H4 (cell line): ENCODE data around the gene PLPPR3. TPM values are rescaled to one million over a fixed set of nuclear protein-coding genes. Genes with fewer than 3 reads are reported as not detected.

ENCODE experiments used
- DNase-seq: peaks from one replicate; pipeline ENCODE4 v3.0.0-alpha.2; 2015; ENCODE audit warnings: low spot score
- total RNA-seq: library from RNA; depleted of rRNA; stranded (reverse); fragments of >200 nt; shearing (Covaris generic); gene quantifications from 2 replicates; pipeline ENCODE4 v1.2.3, GENCODE V29; 2014; rRNA removed

The PLPPR3 gene
- total RNA-seq, 1 experiment from 2014 or later: 0.14 TPM

DNA sequence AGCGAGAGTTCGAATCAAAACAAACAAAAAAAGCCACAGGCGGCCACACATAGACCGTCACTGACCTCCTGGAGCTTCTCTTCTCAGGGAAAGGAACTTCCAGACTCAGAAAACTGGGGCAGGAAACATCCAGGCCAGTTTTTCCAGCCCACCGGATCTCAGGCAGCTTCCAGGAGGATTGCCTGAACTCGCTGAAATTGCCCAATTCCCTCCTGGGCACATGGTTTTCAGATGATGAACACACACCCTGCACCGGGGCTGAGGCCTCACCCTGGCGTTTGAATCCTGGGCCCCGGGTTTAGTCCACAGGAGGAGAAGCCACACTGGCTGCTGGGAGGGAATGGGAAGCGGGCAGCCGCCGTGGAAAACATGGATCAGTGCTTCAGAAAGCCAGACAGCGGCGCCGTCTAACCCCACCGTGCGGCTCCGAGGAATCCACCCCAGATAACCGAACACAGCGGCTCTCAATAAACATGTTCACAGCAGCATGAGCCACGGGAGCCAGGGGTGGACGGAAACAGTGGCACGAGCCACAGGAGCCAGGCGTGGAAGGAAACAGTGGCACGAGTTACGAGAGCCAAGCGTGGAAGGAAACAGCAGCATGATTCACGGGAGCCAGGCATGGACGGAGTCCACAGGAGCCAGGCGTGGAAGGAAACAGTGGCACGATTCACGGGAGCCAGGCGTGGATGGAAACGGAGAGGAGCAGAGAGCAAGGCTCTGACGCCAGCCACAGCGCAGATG is 42.7 kb downstream of the PLPPR3 start:
- DNase-seq: peak; percentile 93

GRCh38 chr19:776549-776948 is 45.2 kb downstream of the PLPPR3 start:
- no peak for DNase-seq

DNA sequence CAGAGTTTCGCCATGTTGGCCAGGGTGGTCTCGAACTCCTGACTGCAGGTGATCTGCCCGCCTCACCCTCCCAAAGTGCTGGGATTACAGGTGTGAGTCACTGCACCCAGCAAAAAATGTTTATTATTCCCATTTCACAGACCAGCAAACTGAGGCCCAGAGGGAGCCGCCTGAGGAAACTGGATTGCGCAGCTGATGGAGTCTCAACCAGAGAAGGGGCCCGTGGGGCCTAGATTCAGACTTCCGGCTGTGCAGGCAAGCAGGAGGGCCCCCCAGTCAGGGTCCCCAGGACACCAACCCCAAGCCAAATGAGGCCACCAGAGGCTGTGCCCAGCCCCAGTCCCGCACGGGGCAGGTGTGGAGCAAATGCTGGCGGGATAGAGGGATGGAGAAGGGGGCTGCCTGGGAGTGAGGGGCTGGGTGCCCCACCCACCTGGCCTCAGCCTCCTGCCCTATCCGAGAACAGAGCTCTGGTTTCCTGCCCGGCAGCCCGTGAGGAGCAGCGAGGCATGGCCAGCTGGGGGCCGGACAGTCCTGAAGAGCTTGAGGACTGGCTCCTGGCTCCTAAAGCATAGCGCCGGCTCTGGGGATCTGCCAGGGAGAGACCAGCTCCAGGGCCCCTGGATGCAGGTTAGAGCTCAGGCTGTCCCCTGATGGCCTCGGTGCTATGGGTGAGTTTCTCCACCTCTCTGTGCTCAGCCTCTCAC is 48.9 kb downstream of the PLPPR3 start:
- DNase-seq: no peak

DNA sequence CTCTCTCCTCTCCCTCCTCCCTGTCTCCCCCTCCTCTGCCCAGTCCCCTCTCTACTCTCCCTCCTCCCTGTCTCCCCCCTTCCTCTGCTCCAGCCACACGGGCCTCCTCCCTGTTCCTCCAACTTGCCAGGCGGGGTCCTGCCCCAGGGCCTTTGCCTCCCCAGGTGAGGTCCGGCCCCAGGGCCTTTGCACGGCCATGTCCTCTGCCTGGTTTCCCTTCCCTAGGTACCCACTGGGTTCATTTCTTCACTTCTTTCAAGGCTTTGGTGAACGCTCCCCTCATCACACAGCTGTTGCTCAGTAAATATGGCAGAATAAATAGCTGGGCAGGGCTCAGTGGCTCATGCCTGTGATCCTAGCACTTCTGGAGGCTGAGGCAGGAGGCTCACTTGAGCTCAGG is 49.7 kb downstream of the PLPPR3 start:
- DNase-seq: no peak

DNA sequence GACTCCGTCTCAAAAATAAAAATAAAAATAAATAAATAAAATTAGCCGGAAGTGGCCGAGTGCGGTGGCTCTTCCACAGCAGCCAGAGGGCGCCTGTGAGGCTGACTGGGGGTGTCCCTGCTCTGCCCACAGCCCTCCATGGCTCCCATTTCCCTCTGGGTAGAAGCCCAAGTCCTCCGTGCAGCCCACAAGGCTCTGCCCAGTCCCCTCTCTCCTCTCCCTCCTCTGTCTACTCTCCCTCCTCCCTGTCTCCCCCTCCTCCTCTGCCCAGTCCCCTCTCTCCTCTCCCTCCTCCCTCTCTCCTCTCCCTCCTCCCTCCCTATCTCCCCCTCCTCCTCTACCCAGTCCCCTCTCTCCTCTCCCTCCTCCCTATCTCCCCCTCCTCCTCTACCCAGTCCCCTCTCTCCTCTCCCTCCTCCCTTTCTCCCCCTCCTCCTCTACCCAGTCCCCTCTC is 50.4 kb downstream of the PLPPR3 start:
- peak; percentile 67 for DNase-seq

DNA sequence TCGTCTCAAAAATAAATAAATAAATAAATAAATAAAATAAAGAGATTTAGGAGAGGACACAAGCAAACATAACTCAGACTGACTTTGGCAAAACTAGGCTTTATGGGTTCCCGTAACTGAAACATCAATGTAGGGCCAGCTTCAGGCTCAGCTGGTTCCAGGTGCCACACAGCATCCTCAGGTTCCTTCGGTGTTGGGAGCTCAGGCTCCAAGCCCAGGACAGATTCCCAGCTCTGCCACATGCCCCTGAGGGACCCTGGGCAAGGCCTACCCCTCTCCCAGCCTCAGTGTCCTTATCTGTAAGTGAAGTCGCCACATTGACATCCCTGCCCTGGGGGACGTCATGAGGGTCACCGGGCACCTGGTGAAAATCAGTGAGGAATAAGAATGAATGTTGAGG is 52.1 kb downstream of the PLPPR3 start:
- DNase-seq: no peak

DNA sequence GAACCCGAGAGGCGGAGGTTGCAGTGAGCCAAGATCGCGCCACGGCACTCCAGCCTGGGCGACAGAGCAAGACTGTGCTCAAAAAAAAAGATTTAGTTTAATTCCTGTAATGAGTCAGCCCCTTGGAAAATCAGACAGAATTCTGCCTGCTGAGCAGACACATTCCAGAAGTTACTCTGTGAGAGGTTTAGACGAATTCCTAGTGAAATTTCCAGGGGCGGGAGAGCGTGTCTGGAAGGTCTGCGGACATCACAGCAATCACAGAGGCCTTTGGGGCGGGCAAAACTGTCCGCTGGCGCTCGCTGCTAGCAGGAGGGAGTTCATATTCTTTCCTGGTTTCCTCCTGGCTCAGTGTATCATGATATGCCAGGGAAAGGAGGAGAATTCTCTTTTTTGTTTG is 53.3 kb downstream of the PLPPR3 start:
- DNase-seq: no peak

DNA sequence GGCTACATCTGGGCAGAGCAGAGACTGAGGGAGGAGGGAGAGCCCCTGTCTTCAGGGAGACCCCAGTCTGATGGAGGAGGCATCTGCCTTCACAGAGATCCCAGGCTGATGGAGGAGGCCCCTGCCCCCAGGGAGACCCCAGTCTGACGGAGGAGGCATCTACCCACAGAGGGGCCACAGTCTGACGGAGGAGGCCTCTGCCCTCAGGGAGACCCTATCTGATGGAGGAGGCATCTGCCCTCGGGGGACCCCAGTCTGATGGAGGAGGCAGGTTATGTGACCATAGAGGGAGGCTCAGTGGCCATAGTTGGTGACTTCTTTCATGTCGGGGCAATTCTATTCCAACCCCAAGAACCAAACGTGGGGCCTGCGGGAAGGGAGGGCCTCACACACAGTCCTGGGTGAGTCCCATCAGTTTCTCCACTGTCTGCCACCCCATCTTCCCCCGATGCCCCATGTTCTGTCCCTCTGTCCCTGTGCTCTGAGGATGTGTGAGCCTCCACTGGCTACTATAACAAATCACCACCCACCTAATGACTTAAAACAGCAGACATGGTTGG is 56.5 kb downstream of the PLPPR3 start:
- DNase-seq: no peak

GRCh38 chr19:764301-764700 is 57.5 kb downstream of the PLPPR3 start:
- DNase-seq: no peak

GRCh38 chr19:763869-764268 is 57.9 kb downstream of the PLPPR3 start:
- no peak for DNase-seq

DNA sequence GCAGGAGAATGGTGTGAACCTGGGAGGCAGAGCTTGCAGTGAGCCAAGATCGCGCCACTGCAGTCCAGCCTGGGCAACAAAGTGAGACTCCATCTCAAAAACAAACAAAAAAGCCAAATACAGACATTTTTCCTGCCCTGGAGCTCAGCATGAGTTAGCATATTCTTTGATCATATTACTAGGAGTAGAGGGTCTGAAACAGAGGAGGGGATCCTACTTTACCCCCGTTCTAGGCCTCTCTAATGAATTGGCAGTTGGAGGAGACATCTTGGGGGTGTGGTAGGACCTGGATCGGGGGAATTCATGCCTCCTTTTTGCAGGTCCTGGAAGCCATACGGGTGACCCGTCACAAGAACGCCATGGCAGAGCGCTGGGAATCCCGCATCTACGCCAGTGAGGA is 58.6 kb downstream of the PLPPR3 start:
- no peak for DNase-seq

Other genes with a start within 250 kb of the PLPPR3 start
- 587 and 617 TPM in 2 replicates for gene BSG, start 249.4 kb downstream of the PLPPR3 start, total RNA-seq
- gene HCN2, start 232.1 kb downstream of the PLPPR3 start, total RNA-seq: 4.5 and 4.6 TPM in 2 replicates
- 19.9 and 21.5 TPM in 2 replicates for gene POLRMT, start 188.4 kb downstream of the PLPPR3 start, total RNA-seq
- not detected in 2 replicates for gene FGF22, start 182.1 kb downstream of the PLPPR3 start, total RNA-seq
- gene RNF126, start 158.7 kb downstream of the PLPPR3 start, total RNA-seq: 23.8 and 27.4 TPM in 2 replicates
- 35.6 and 45.6 TPM in 2 replicates for gene FSTL3, start 145.6 kb downstream of the PLPPR3 start, total RNA-seq
- not detected in 2 replicates for gene PRSS57, start 126.5 kb downstream of the PLPPR3 start, total RNA-seq
- 3.7 and 5.8 TPM in 2 replicates for gene PALM, start 113.0 kb downstream of the PLPPR3 start, total RNA-seq
- not detected in 2 replicates for gene MISP, start 70.8 kb downstream of the PLPPR3 start, total RNA-seq
- 131 and 138 TPM in 2 replicates for gene PTBP1, start 24.5 kb downstream of the PLPPR3 start, total RNA-seq
- gene AZU1, start 5.9 kb upstream of the PLPPR3 start, total RNA-seq: not detected in 2 replicates
- gene PRTN3, start 19.0 kb upstream of the PLPPR3 start, total RNA-seq: 0.72 TPM in 1 of 2 replicates, not detected in the other
- not detected in 2 replicates for gene ELANE, start 30.3 kb upstream of the PLPPR3 start, total RNA-seq
- gene CFD, start 37.7 kb upstream of the PLPPR3 start, total RNA-seq: 2.3 and 3.5 TPM in 2 replicates
- gene MED16, start 71.2 kb upstream of the PLPPR3 start, total RNA-seq: 16.6 and 27.4 TPM in 2 replicates
- not detected in 2 replicates for gene RNU6-9, start 71.5 kb upstream of the PLPPR3 start, total RNA-seq
- 20.3 and 26.8 TPM in 2 replicates for gene R3HDM4, start 91.3 kb upstream of the PLPPR3 start, total RNA-seq
- gene KISS1R, start 95.4 kb upstream of the PLPPR3 start, total RNA-seq: not detected in 2 replicates
- gene ARID3A, start 104.1 kb upstream of the PLPPR3 start, total RNA-seq: 2.3 and 9.0 TPM in 2 replicates
- 61.9 and 77.2 TPM in 2 replicates for gene WDR18, start 162.4 kb upstream of the PLPPR3 start, total RNA-seq
- gene GRIN3B, start 178.5 kb upstream of the PLPPR3 start, total RNA-seq: 0.23 TPM in 1 of 2 replicates, not detected in the other
- 57.0 and 72.5 TPM in 2 replicates for gene TMEM259, start 199.2 kb upstream of the PLPPR3 start, total RNA-seq
- not detected in 2 replicates for gene RNU6-2, start 199.6 kb upstream of the PLPPR3 start, total RNA-seq
- gene CNN2, start 204.7 kb upstream of the PLPPR3 start, total RNA-seq: 111 and 123 TPM in 2 replicates
- gene ABCA7, start 218.2 kb upstream of the PLPPR3 start, total RNA-seq: 2.9 and 3.6 TPM in 2 replicates
- gene ARHGAP45, start 245.2 kb upstream of the PLPPR3 start, total RNA-seq: 2.4 and 3.2 TPM in 2 replicates